ENCODE results near the gene SLU7.

SLU7 gene

GRCh38 chr5:160363660-160364395 lies 55.1 kb downstream of the SLU7 start:
- no peak overlapping the region for H3K4me3 ChIP-seq (ENCODE audit: low read depth, low read length)
- no peak for TF ChIP-seq CTCF (IDR thresholded peaks at IDR 0.05; ENCODE audit: low read depth, low read length, missing control alignments)
- in situ Hi-C loops (cut with HindIII; ENCODE audit: low sequenced_read_pairs): no loop called here
- no peak for DNase-seq (ENCODE audit: low read depth)

GRCh38 chr5:160363211-160363610 lies 55.7 kb downstream of the SLU7 start:
- no peak for TF ChIP-seq CTCF (IDR thresholded peaks at IDR 0.05; ENCODE audit: low read depth, low read length, missing control alignments)
- H3K4me3 ChIP-seq (ENCODE audit: low read depth, low read length): no peak overlapping the region
- in situ Hi-C loops (cut with HindIII; ENCODE audit: low sequenced_read_pairs): no loop called here
- DNase-seq (ENCODE audit: low read depth): no peak

- DNase-seq (ENCODE audit: low read depth): no peak
- no peak for TF ChIP-seq CTCF (IDR thresholded peaks at IDR 0.05; ENCODE audit: low read depth, low read length, missing control alignments)
- in situ Hi-C loops (cut with HindIII; ENCODE audit: low sequenced_read_pairs): no loop called here
- no peak overlapping the region for H3K4me3 ChIP-seq (ENCODE audit: low read depth, low read length)
Measured at GRCh38 chr5:160361624-160362228, 57.2 kb downstream of the SLU7 start.

- in situ Hi-C loops (cut with HindIII; ENCODE audit: low sequenced_read_pairs): no loop called here
- DNase-seq (ENCODE audit: low read depth): no peak
- TF ChIP-seq CTCF (IDR thresholded peaks at IDR 0.05; ENCODE audit: low read depth, low read length, missing control alignments): no peak
- no peak overlapping the region for H3K4me3 ChIP-seq (ENCODE audit: low read depth, low read length)
Measured at GRCh38 chr5:160360310-160360709, 58.6 kb downstream of the SLU7 start.

- DNase-seq (ENCODE audit: low read depth): no peak
- H3K4me3 ChIP-seq (ENCODE audit: low read depth, low read length): no peak overlapping the region
- TF ChIP-seq CTCF (IDR thresholded peaks at IDR 0.05; ENCODE audit: low read depth, low read length, missing control alignments): no peak
- in situ Hi-C loops (cut with HindIII; ENCODE audit: low sequenced_read_pairs): no loop called here
Measured at GRCh38 chr5:160359816-160360215, 59.1 kb downstream of the SLU7 start.

GRCh38 chr5:160359242-160359641 lies 59.6 kb downstream of the SLU7 start:
- no peak overlapping the region for H3K4me3 ChIP-seq (ENCODE audit: low read depth, low read length)
- in situ Hi-C loops (cut with HindIII; ENCODE audit: low sequenced_read_pairs): no loop called here
- no peak for TF ChIP-seq CTCF (IDR thresholded peaks at IDR 0.05; ENCODE audit: low read depth, low read length, missing control alignments)
- no peak for DNase-seq (ENCODE audit: low read depth)

All from astrocyte of the cerebellum (primary cell).